Measurements from ENCODE around the gene RNF223.

RNF223 gene

DNA sequence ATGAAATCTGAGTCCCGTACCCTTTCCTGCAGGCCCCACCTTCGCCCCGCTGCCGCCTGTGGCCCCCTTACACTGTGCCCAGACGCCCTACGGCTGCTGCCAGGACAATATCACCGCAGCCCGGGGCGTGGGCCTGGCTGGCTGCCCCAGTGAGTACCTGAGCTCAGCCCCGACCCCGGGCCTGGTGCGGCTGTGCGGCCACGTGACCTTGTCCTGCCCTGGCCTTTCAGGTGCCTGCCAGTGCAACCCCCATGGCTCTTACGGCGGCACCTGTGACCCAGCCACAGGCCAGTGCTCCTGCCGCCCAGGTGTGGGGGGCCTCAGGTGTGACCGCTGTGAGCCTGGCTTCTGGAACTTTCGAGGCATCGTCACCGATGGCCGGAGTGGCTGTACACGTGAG lies 29.0 kb downstream of the RNF223 start:
- ATAC-seq = no peak

GRCh38 chr1:1044455-1045078 lies 29.5 kb downstream of the RNF223 start:
- no peak for ATAC-seq
- TF ChIP-seq ZFP3 (CRISPR knock-in tag; IDR thresholded peaks at IDR 0.05) (no peak), ARNTL (CRISPR knock-in tag; IDR thresholded peaks at IDR 0.05; ENCODE audit: borderline replicate concordance, low read depth) (no peak), RARB (CRISPR knock-in tag; IDR thresholded peaks at IDR 0.05) (no peak)
- TF ChIP-seq, protein P1, sequence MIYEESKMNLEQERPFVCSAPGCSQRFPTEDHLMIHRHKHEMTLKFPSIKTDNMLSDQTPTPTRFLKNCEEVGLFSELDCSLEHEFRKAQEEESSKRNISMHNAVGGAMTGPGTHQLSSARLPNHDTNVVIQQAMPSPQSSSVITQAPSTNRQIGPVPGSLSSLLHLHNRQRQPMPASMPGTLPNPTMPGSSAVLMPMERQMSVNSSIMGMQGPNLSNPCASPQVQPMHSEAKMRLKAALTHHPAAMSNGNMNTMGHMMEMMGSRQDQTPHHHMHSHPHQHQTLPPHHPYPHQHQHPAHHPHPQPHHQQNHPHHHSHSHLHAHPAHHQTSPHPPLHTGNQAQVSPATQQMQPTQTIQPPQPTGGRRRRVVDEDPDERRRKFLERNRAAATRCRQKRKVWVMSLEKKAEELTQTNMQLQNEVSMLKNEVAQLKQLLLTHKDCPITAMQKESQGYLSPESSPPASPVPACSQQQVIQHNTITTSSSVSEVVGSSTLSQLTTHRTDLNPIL (CRISPR knock-in tag; IDR thresholded peaks at IDR 0.05; ENCODE audit: low read depth) = no peak
- TF ChIP-seq, protein P2, sequence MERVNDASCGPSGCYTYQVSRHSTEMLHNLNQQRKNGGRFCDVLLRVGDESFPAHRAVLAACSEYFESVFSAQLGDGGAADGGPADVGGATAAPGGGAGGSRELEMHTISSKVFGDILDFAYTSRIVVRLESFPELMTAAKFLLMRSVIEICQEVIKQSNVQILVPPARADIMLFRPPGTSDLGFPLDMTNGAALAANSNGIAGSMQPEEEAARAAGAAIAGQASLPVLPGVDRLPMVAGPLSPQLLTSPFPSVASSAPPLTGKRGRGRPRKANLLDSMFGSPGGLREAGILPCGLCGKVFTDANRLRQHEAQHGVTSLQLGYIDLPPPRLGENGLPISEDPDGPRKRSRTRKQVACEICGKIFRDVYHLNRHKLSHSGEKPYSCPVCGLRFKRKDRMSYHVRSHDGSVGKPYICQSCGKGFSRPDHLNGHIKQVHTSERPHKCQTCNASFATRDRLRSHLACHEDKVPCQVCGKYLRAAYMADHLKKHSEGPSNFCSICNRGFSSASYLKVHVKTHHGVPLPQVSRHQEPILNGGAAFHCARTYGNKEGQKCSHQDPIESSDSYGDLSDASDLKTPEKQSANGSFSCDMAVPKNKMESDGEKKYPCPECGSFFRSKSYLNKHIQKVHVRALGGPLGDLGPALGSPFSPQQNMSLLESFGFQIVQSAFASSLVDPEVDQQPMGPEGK (CRISPR knock-in tag; IDR thresholded peaks at IDR 0.05; ENCODE audit: borderline replicate concordance) = no peak

More for the DNA sequence above, 29.0 kb downstream of the RNF223 start:
- TF ChIP-seq OSR1 (CRISPR knock-in tag; IDR thresholded peaks at IDR 0.05) = no peak
- TF ChIP-seq TCF4 (CRISPR knock-in tag; IDR thresholded peaks at IDR 0.05; ENCODE audit: borderline replicate concordance) = no peak
- TF ChIP-seq TOX (CRISPR knock-in tag; IDR thresholded peaks at IDR 0.05; ENCODE audit: borderline replicate concordance) = no peak
- TF ChIP-seq ZFP30 (CRISPR knock-in tag; IDR thresholded peaks at IDR 0.05) = no peak
- TF ChIP-seq, protein P2 (CRISPR knock-in tag; IDR thresholded peaks at IDR 0.05; ENCODE audit: borderline replicate concordance) = no peak
- no peak for TF ChIP-seq PPARA (CRISPR knock-in tag; IDR thresholded peaks at IDR 0.05; ENCODE audit: borderline replicate concordance)
- TF ChIP-seq ISL1 (CRISPR knock-in tag; IDR thresholded peaks at IDR 0.05) = no peak
- no peak for TF ChIP-seq RARB (CRISPR knock-in tag; IDR thresholded peaks at IDR 0.05)

- ATAC-seq = no peak
- TF ChIP-seq, protein P1 (CRISPR knock-in tag; IDR thresholded peaks at IDR 0.05; ENCODE audit: low read depth) = no peak
- TF ChIP-seq GLIS3 (CRISPR knock-in tag; IDR thresholded peaks at IDR 0.05) = no peak
- TF ChIP-seq, protein P2 (CRISPR knock-in tag; IDR thresholded peaks at IDR 0.05; ENCODE audit: borderline replicate concordance) = no peak
These were observed 30.2 kb downstream of the RNF223 start for GRCh38 chr1:1043921-1044320.

DNA sequence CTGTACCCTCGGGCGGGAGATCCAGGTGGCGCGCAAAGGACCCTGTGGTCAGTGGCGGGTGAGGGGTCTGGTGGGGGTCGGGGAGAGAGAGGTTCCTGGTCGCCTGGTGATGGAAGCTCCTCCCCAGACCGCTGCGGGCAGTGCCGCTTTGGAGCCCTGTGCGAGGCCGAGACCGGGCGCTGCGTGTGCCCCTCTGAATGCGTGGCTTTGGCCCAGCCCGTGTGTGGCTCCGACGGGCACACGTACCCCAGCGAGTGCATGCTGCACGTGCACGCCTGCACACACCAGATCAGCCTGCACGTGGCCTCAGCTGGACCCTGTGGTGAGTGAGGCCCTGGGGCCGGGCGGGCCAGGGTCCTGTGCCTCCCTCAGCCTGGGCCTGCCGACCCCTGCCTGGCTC lies 30.7 kb downstream of the RNF223 start:
- TF ChIP-seq, protein P2 (CRISPR knock-in tag; IDR thresholded peaks at IDR 0.05; ENCODE audit: borderline replicate concordance) = no peak
- TF ChIP-seq TOX (CRISPR knock-in tag; IDR thresholded peaks at IDR 0.05; ENCODE audit: borderline replicate concordance) = no peak
- no peak for TF ChIP-seq ZNF8 (CRISPR knock-in tag; IDR thresholded peaks at IDR 0.05)
- TF ChIP-seq ZFP3 (CRISPR knock-in tag; IDR thresholded peaks at IDR 0.05) = no peak
- TF ChIP-seq TCF4 (CRISPR knock-in tag; IDR thresholded peaks at IDR 0.05; ENCODE audit: borderline replicate concordance) = no peak
- TF ChIP-seq BACH2 (CRISPR knock-in tag; IDR thresholded peaks at IDR 0.05; ENCODE audit: borderline replicate concordance) = no peak
- no peak for TF ChIP-seq ZNF70 (CRISPR knock-in tag; IDR thresholded peaks at IDR 0.05)
- TF ChIP-seq ZNF565 (CRISPR knock-in tag; conservative IDR thresholded peaks at IDR 0.05; ENCODE audit: low read depth) = no peak
- no peak for TF ChIP-seq ESRRG (CRISPR knock-in tag; IDR thresholded peaks at IDR 0.05)
- ATAC-seq = no peak

All from SK-N-SH treated with all-trans-retinoic acid at 6 μM for 48 hours (cell line).